H7 (cell line): ENCODE data around the gene RBMS3. TPM values are rescaled to one million over a fixed set of nuclear protein-coding genes. Genes with fewer than 3 reads are reported as not detected.

Experiments used
- DNase-seq: peaks from one replicate; pipeline ENCODE4 v3.0.0; 2012
- H3K27me3 ChIP-seq: 2 replicates; pipeline ENCODE4 v1.6.0; 2011; ENCODE audit warnings: mild to moderate bottlenecking, low read length; ENCODE audit not compliant: control insufficient read depth, insufficient read depth
- H3K36me3 ChIP-seq: replicated peaks from 2 replicates; pipeline ENCODE4 v1.5.1; 2011; ENCODE audit warnings: low read length; ENCODE audit not compliant: control insufficient read depth, insufficient read depth
- H3K4me3 ChIP-seq: 2 replicates; pipeline ENCODE4 v1.5.1; 2011; ENCODE audit warnings: low read depth, mild to moderate bottlenecking, control low read depth, low read length, moderate library complexity; ENCODE audit not compliant: insufficient read depth
- total RNA-seq: library from RNA; depleted of rRNA; stranded (reverse); fragments of >200 nt; shearing (Covaris generic); gene quantifications from 2 replicates; pipeline ENCODE4 v1.2.3, GENCODE V29; 2014

Gene RBMS3
- total RNA-seq, 1 experiment from 2014 or later, result 9.4 TPM

DNA sequence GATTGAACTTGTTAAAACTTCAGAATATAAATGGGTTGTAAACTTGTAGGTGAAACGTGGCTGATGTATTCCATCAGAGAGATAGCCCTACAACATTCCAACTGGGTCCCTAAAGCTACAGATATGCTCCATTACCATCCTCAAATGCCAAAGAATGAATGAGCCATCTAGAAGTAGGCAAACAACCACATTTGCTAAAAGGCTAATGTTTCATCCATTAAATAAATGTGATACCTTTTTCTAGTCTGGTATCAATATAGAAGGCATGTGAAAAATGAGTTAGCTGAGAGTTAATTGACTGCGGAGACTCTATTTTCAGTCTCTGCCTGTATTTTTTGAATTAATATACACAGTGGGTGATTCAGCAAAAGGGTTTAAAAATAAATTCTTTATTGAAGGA is 203.8 kb downstream of the RBMS3 start:
- Histone ChIP-seq H3K36me3 (no peaks in the 10 kb centered on the region), H3K4me3 (no peak overlapping the region), H3K27me3 (no peaks in the 10 kb centered on the region)
- no peak for DNase-seq

DNA sequence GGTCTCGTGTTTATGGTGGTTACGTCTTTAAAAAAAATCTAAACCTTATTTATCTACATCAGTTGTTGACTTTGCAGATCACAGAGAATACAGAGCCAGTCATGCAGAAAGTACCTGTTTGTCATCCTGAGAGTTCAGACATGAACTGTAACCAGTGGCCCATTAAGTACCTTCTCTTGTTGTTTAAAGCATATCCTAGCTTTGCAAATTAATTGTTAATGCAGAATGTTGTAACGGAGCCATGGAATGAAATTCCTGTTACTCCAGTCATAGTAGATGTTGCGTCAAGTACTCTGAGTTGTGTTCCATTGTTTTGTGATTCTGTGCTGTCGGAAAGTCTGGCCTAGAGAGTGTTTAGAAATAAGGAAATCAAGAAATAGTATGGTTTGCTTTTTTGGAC is 205.2 kb downstream of the RBMS3 start:
- no peaks in the 10 kb centered on the region for H3K36me3 ChIP-seq
- no peaks in the 10 kb centered on the region for H3K27me3 ChIP-seq
- no peak overlapping the region for H3K4me3 ChIP-seq
- DNase-seq, result no peak

DNA sequence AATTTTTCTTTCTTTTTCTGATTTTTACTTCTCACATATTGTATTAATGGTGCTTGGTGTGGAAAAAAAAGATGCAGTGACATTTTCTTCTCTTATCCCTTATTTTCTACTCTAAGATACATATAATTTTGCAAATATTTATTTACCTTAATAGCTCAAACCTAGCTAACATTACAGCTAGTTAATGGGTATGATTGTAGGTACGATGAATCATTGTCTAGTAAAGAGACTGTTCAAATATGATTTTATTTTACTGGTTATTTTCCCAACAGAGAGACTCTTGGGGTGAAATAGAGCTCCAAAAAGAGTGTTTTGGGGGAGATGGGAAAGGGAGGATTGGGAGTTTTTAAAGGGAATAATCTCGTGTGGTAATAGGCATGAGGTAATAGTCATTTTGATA is 206.0 kb downstream of the RBMS3 start:
- Histone ChIP-seq H3K36me3 (no peaks in the 10 kb centered on the region), H3K4me3 (no peak overlapping the region), H3K27me3 (no peaks in the 10 kb centered on the region)
- DNase-seq, result no peak

DNA sequence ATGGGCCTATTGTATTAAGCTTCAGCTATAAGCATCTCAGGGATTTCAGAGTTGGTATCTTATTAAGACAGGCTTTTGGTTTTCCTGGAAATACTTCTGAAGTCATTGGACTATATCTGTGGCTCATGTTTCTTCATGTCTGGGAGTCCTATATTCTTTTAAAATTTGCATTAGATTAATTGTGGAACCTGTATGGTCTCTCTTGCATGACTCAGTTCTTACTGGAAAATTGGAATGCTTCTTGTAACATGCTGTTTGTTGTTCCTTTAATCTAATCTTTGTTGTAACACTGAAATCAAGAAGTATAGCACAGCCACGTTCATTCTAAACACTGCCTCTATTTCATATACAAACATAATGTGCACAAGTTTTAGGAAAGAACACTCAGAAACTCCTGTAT is 208.1 kb downstream of the RBMS3 start:
- no peak overlapping the region for H3K4me3 ChIP-seq
- no peak for DNase-seq
- no peaks in the 10 kb centered on the region for H3K27me3 ChIP-seq
- H3K36me3 ChIP-seq, result no peaks in the 10 kb centered on the region

DNA sequence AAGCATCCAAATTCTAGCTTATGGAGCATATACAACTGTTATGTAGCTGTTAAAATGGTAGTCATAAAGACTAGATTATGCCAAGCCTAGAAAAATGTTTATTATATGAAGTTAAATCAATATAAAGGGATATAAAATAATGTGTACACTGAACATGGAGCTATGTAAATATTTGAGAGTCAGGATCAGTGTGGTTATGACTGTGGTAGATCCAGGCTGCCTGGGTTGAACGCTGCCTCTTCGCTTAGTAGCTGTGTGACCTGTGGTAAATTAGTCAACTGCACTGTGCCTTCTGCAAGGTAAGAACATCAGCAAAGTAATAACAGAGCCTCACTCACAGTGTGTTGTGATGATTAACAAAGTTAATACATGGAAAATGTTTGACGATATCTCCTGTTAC is 212.2 kb downstream of the RBMS3 start:
- H3K27me3 ChIP-seq, result no peaks in the 10 kb centered on the region
- no peak for DNase-seq
- H3K36me3 ChIP-seq, result no peaks in the 10 kb centered on the region
- no peak overlapping the region for H3K4me3 ChIP-seq

DNA sequence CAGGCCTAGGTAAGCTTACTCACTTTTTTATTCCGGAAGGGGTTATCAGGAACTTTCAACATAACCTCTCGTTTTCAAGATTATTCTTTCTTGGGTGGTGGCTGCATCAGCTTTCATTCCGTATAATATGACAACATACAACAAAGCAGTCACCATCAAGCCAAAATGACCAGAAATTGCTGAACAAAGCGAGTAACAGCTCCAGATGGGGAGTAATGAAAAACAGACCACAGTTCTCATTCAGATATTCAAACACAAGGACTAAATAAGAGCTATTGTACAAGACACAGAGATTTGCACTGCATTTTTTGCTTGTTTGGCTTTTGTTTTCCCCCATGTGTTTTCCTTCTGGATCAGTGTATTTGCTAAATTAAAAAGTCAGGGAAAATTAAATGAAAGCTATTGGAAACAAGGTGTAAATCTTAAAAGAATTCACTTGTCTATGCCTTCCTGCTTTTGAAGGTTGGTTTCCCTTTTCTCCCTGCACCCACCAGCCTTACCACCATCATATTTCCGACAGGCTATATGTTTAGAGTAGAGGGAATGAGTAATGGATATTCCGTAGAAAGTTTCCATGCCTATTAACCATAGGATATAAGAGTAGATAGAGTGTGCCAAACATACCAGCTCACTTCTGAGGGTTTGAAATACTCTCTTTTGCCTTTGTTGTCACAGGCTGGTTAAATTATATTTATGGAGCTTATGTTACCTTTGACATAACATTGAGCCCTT is 213.6 kb downstream of the RBMS3 start:
- no peak overlapping the region for H3K4me3 ChIP-seq
- H3K36me3 ChIP-seq, result no peaks in the 10 kb centered on the region
- H3K27me3 ChIP-seq, result no peaks in the 10 kb centered on the region
- DNase-seq, result no peak

DNA sequence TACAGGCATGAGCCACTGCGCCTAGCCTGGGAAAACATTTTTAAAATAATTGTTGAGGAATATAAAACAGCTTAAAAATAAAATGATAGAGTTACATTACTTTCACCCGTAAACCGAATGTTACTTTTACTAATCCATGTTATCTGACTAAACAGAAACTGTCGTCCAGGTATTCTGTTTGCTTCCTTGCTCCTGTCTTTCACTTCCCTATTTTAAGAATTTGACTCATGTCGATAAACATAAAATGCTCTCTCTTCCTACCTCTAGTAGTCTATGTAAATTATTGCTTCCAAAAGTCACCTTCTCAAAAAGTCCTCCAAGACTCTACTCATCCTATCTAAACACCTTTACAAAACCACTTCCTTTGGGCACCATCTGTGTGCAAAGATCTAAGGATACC is 216.4 kb downstream of the RBMS3 start:
- no peaks in the 10 kb centered on the region for H3K27me3 ChIP-seq
- H3K4me3 ChIP-seq, result no peak overlapping the region
- no peaks in the 10 kb centered on the region for H3K36me3 ChIP-seq
- DNase-seq, result no peak

DNA sequence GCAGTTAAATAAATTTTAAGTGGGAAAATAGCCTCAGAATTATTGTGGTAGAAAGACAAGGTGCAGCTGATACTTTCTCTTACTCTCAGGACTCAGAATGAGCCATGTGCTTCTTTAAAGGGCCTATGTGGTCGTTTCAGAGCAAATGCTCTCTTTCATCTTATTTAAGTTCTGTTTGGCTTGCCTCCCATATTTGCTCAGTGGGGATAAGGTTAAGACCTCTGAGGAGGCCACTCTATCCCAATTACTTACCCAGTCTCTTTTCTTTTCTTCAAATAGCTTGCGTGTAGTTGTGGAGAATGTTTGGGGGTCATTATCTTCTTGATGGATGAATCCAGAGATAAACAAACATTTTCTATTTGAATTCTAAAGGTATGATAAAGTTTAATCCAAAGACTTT is 221.9 kb downstream of the RBMS3 start:
- DNase-seq, result no peak
- Histone ChIP-seq H3K4me3 (no peak overlapping the region), H3K36me3 (no peaks in the 10 kb centered on the region), H3K27me3 (no peaks in the 10 kb centered on the region)

DNA sequence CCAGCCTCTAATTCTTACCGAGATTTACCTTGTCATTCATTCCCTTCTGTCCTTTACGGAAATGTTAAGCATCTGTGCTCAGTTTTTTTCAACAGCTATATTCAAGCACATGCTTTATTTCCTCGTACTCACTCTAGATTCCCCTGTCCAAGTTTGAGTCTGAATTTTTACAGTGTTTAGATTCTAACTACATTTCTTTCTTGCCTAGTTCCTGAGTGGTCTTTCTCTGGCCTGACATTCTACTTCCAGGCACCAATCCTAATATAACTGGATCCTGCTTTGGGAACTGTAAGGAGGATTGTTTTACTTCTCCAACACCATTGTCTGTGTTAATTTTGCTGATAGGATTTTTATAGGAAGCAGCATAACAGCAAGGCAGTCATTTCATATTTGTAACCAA is 222.4 kb downstream of the RBMS3 start:
- no peak for DNase-seq
- no peaks in the 10 kb centered on the region for H3K27me3 ChIP-seq
- H3K4me3 ChIP-seq, result no peak overlapping the region
- no peaks in the 10 kb centered on the region for H3K36me3 ChIP-seq

DNA sequence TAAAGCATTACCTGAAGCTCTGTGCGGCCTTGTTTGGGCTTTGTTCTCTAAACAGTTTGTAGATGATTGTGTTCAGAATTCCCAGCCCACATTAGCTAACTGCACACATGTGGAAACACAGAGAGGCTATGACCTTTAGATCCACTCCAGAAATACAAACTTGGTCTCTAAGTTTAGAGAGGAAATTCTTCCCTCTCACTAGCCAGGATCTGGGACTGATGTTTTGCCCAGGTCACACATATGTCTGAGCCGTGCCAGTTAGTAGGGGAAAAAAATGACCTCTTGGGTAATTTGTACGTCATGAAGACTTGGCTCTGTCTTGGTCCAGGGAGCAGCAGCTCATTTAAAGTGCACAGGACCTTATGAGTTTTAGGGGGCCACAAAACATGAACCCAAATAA is 223.1 kb downstream of the RBMS3 start:
- H3K27me3 ChIP-seq, result no peaks in the 10 kb centered on the region
- H3K36me3 ChIP-seq, result no peaks in the 10 kb centered on the region
- DNase-seq, result no peak
- H3K4me3 ChIP-seq, result no peak overlapping the region

DNA sequence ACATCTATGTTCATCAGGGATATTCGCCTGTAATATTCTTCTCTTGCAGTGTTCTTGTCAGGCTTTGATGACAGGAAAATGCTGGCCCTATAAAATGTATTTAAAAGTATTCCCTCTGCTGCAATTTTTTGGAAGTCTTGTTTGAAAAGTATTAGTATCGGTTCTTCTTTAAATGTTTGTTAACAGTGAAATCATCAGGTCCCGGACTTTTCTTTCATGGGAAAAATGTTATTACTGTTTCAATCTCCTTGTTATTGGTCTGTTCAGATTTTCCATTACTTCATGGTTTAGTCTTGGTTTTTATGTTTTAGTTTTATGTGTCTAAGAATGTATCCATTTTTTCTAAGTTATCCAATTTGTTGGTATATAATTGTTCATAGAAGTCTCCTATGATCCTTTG is 225.6 kb downstream of the RBMS3 start:
- DNase-seq, result no peak
- Histone ChIP-seq H3K36me3 (no peaks in the 10 kb centered on the region), H3K27me3 (no peaks in the 10 kb centered on the region), H3K4me3 (no peak overlapping the region)

DNA sequence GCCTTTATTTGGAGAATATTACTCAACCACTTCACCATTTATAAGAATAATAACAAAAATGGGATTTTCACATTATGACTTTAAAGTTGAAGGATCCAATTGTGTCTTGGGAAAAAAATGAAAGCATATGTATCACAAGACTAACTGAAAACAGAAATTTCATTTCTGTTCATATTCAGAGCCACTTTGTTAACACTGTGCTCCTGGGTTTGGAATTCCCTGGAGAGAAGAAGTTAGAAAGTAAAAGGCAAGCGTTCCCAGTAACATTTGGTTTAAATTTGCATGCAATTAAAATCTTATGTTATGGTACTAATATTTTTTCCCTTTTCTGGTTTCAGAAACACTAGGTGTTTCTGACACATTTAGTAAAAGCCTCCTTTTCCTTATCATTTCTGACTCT is 230.8 kb downstream of the RBMS3 start:
- Histone ChIP-seq H3K36me3 (no peaks in the 10 kb centered on the region), H3K4me3 (no peak overlapping the region), H3K27me3 (no peaks in the 10 kb centered on the region)
- DNase-seq, result no peak

DNA sequence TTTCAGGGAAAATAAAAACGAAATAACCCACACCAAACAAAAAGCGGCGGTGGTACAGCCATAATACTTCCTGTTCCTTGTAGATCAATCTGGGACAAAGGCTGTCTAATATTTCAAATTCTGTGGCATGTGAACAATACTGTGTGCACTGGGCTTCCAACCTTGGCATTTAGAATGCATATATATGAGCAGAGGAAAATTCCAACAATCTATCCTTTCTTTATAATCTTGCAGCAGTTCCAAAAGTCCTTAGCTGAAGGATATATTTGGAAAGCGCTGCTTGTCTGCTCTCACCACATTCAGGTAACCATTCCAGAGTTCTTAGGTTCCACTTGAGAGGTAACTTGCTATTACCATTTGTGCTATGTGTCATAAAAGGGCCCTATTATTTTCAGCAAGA is 231.8 kb downstream of the RBMS3 start:
- no peak for DNase-seq
- H3K27me3 ChIP-seq, result no peaks in the 10 kb centered on the region
- no peak overlapping the region for H3K4me3 ChIP-seq
- no peaks in the 10 kb centered on the region for H3K36me3 ChIP-seq

DNA sequence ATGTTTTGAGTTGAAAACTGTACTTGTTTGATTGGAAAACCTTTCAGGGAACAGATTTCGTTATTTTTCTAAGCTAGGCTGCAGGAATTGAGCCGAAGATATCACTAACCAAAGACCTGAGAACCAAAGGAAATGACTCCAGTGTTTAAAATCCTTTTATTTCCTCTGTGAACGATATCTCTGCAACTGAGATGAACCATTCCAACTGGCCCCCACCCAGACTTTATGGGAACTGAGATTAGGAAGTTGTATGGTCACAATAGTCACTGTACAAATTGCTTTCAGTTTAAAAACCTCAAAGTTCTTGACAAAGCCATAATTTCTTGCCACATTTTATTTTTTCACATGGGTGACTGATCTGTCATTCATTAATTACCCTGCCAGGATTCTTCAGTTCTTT is 232.4 kb downstream of the RBMS3 start:
- no peak for DNase-seq
- no peak overlapping the region for H3K4me3 ChIP-seq

DNA sequence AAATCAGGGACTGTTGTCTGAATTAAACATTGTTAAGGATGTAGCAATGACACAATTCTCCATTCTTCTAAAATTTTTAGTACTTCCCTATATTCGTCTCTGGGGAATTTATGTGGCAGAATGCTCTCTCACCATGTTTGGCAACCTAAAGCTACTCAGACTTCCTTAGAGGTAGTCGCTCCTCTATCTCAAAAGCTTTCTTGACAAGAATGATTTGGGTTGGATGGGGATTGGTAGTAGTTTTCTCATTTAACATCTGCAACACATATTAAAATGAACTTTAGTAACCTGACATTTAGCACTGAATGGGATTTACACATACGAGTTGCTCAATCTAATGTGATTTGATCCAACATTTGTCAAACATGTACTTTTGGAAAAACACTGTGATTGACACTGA is 233.3 kb downstream of the RBMS3 start:
- H3K36me3 ChIP-seq, result no peaks in the 10 kb centered on the region
- no peak overlapping the region for H3K4me3 ChIP-seq
- DNase-seq, result no peak
- no peaks in the 10 kb centered on the region for H3K27me3 ChIP-seq

More for the DNA sequence above, 232.4 kb downstream of the RBMS3 start:
- Histone ChIP-seq H3K27me3 (no peaks in the 10 kb centered on the region), H3K36me3 (no peaks in the 10 kb centered on the region)

DNA sequence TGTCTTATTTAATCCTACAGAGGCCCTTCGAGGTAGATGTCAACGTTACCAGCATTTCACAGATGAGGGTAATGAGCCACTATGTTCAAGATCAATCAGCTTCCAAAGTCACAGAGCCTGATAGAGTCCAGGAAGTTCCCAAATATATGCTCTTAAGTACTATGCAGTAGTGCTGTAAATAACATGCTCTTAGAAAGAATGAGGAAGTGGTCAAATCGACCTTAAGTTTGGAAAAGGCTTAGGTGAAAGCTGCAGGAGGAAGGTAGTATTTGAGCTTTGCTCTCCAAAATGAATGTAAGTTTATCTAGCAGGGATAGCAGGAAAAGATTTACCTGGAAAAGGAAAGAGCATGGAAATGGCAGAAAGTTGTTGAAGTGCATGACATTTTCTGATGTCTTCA is 234.0 kb downstream of the RBMS3 start:
- Histone ChIP-seq H3K4me3 (no peak overlapping the region), H3K36me3 (no peaks in the 10 kb centered on the region), H3K27me3 (no peaks in the 10 kb centered on the region)
- no peak for DNase-seq
